ENCODE results near the gene DHRS2. TPM values are rescaled to one million over a fixed set of nuclear protein-coding genes. Genes with fewer than 3 reads are reported as not detected.
"Not testable (repeated sequence)": the region's sequence is repeated elsewhere in the genome, so short reads cannot be mapped to it uniquely, and the experiment has no call there.

DHRS2 gene
- total RNA-seq, 1 experiment from 2014 or later: 21.3 TPM

DNA sequence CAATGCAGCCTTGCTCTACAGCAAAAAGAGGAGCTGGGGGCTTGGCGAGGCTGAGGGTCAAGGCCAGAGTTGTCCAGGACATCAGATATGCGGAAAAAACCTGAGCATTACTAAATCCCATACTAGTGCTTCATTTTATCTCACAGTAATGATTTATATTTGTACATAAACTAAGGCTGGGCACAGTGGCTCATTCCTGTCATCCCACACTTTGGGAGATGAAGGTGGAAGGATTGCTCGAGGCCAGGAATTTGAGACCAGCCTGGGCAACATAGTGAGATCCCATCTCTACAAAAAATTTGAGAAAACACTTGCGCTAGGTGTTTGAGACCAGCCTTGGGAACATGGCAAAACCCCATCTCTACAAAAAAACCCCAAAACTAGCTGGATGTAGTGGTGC, 46.0 kb upstream of the DHRS2 start:
- Histone ChIP-seq H3K27me3 (replicated peaks; ENCODE audit: control insufficient read depth, insufficient read depth, low read length) (no peaks in the 10 kb centered on the region), H3K36me3 (ENCODE audit: control insufficient read depth, insufficient read depth, low read length) (no peaks in the 10 kb centered on the region), H3K4me1 (no peaks in the 10 kb centered on the region), H3K9me3 (no peaks in the 10 kb centered on the region), H3K4me3 (ENCODE audit: low read depth, low read length) (no peak overlapping the region)
- Mint-ChIP-seq H3K36me3 (ENCODE audit: insufficient read depth, unreplicated experiment) (no peaks in the 10 kb centered on the region), H3K4me1 (ENCODE audit: low read depth, unreplicated experiment) (no peaks in the 10 kb centered on the region), H3K27me3 (ENCODE audit: insufficient read depth, unreplicated experiment) (peaks cover 2% of the 10 kb centered on the region), H3K27ac (ENCODE audit: unreplicated experiment) (no peak overlapping the region), H3K4me3 (ENCODE audit: unreplicated experiment) (no peak overlapping the region), H3K9me3 (ENCODE audit: unreplicated experiment) (no peaks in the 10 kb centered on the region)
- CTCF ChIA-PET: interaction anchor here (0.6 to 0.9 kb wide), 3 partner anchors 101 to 338 kb away, joined by 3 to 6 read pairs (median 3); no protein-coding TSS in a partner anchor
- POLR2A ChIA-PET: no interaction called here
- DNase-seq: no peak
- no TSS peak for BruUV-seq (replicated peaks)
- TF ChIP-seq, protein P1, sequence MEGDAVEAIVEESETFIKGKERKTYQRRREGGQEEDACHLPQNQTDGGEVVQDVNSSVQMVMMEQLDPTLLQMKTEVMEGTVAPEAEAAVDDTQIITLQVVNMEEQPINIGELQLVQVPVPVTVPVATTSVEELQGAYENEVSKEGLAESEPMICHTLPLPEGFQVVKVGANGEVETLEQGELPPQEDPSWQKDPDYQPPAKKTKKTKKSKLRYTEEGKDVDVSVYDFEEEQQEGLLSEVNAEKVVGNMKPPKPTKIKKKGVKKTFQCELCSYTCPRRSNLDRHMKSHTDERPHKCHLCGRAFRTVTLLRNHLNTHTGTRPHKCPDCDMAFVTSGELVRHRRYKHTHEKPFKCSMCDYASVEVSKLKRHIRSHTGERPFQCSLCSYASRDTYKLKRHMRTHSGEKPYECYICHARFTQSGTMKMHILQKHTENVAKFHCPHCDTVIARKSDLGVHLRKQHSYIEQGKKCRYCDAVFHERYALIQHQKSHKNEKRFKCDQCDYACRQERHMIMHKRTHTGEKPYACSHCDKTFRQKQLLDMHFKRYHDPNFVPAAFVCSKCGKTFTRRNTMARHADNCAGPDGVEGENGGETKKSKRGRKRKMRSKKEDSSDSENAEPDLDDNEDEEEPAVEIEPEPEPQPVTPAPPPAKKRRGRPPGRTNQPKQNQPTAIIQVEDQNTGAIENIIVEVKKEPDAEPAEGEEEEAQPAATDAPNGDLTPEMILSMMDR (IDR thresholded peaks at IDR 0.05; ENCODE audit: insufficient read depth in 1 of 2, low read depth in 1 of 2, low read length in 1 of 2, severe bottlenecking in 1 of 2, unreplicated experiment in 1 of 2): no peak
- intact Hi-C loops (cut with micrococcal nuclease; ENCODE audit: unreplicated experiment): no loop called here

DNA sequence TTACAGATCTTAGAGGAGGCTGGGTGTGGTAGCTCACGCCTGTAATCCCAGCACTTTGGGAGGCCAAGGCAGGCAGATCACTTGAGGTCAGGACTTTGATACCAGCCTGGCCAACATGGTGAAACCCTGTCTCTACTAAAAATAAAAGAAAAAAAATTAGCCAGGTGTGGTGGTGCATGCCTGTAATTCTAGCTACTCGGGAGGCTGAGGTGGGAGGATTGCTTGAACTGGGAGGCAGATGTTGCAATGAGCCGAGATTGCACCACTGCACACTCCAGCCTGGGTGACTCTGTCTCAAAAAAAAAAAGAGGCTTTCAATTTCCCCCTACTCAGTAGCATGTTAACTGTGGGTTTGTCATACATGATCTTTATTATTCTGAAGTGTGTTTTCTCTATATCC, 42.0 kb upstream of the DHRS2 start:
- H3K27me3 ChIP-seq (replicated peaks; ENCODE audit: control insufficient read depth, insufficient read depth, low read length); H3K9me3 Mint-ChIP-seq (ENCODE audit: unreplicated experiment); H3K27me3 Mint-ChIP-seq (ENCODE audit: insufficient read depth, unreplicated experiment); H3K9me3 ChIP-seq; CTCF ChIA-PET; H3K4me1 ChIP-seq; BruUV-seq (replicated peaks); POLR2A ChIA-PET; H3K36me3 Mint-ChIP-seq (ENCODE audit: insufficient read depth, unreplicated experiment); DNase-seq; H3K27ac Mint-ChIP-seq (ENCODE audit: unreplicated experiment); intact Hi-C loops (cut with micrococcal nuclease; ENCODE audit: unreplicated experiment); H3K4me3 ChIP-seq (ENCODE audit: low read depth, low read length); H3K4me3 Mint-ChIP-seq (ENCODE audit: unreplicated experiment); H3K4me1 Mint-ChIP-seq (ENCODE audit: low read depth, unreplicated experiment); H3K36me3 ChIP-seq (ENCODE audit: control insufficient read depth, insufficient read depth, low read length): not testable (repeated sequence)

DNA sequence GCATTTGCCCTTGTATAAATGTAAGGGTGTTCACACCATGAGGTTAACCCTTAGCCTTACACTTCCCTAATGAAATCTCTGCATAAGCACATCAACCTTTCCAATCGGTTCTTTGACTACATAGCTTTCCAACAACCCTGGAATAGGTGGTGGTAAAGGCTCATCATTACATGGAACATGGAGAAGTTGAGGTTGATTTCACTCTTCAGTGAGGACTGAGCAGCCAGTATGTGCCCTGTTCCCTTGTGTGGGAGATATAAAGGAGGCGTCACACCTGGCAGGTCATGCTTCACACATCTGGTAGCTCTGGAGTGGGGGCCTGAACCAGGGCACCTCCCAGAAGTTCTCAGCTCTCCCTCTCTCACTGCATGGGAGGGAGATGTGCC, 35.8 kb upstream of the DHRS2 start:
- ChIA-PET CTCF (no interaction called here), POLR2A (no interaction called here)
- Mint-ChIP-seq H3K36me3 (ENCODE audit: insufficient read depth, unreplicated experiment) (no peaks in the 10 kb centered on the region), H3K27ac (ENCODE audit: unreplicated experiment) (no peak overlapping the region), H3K27me3 (ENCODE audit: insufficient read depth, unreplicated experiment) (no peaks in the 10 kb centered on the region), H3K9me3 (ENCODE audit: unreplicated experiment) (no peaks in the 10 kb centered on the region), H3K4me1 (ENCODE audit: low read depth, unreplicated experiment) (no peaks in the 10 kb centered on the region), H3K4me3 (ENCODE audit: unreplicated experiment) (no peak overlapping the region)
- H3K9me3 ChIP-seq: no peaks in the 10 kb centered on the region
- H3K36me3 ChIP-seq (ENCODE audit: control insufficient read depth, insufficient read depth, low read length): no peaks in the 10 kb centered on the region
- H3K27me3 ChIP-seq (replicated peaks; ENCODE audit: control insufficient read depth, insufficient read depth, low read length): no peaks in the 10 kb centered on the region
- H3K4me1 ChIP-seq: peaks cover 3% of the 10 kb centered on the region; the same call in 1 of the 2 replicates
- TF ChIP-seq, protein P1 (IDR thresholded peaks at IDR 0.05; ENCODE audit: insufficient read depth in 1 of 2, low read depth in 1 of 2, low read length in 1 of 2, severe bottlenecking in 1 of 2, unreplicated experiment in 1 of 2): no peak
- no peak for DNase-seq
- no TSS peak for BruUV-seq (replicated peaks)
- intact Hi-C loops (cut with micrococcal nuclease; ENCODE audit: unreplicated experiment): no loop called here
- no peak overlapping the region for H3K4me3 ChIP-seq (ENCODE audit: low read depth, low read length)

DNA sequence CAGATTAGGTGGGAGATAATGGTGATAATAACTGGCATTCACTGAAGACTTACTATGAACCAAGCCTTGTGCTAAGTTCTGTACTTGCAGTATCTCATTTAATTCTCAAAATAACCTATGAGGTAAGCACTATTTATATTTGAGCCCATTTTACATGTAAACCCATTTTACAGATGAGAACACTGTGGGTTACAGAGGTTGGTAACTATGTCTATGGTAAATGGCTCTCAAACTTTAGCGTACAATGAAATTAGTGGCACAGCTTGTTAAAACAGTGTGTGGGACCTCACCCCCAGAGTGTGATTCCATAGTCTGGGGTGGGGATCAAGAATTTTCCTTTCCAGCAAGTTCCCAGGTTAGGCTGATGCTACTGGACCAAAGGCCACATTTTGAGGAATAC, 35.4 kb upstream of the DHRS2 start:
- Mint-ChIP-seq H3K27ac (ENCODE audit: unreplicated experiment) (no peak overlapping the region), H3K36me3 (ENCODE audit: insufficient read depth, unreplicated experiment) (no peaks in the 10 kb centered on the region), H3K9me3 (ENCODE audit: unreplicated experiment) (no peaks in the 10 kb centered on the region), H3K4me3 (ENCODE audit: unreplicated experiment) (no peak overlapping the region), H3K4me1 (ENCODE audit: low read depth, unreplicated experiment) (no peaks in the 10 kb centered on the region), H3K27me3 (ENCODE audit: insufficient read depth, unreplicated experiment) (no peaks in the 10 kb centered on the region)
- DNase-seq: no peak
- ChIA-PET CTCF (no interaction called here), POLR2A (no interaction called here)
- Histone ChIP-seq H3K4me1 (peaks cover 3% of the 10 kb centered on the region; the same call in 1 of the 2 replicates), H3K27me3 (replicated peaks; ENCODE audit: control insufficient read depth, insufficient read depth, low read length) (no peaks in the 10 kb centered on the region), H3K36me3 (ENCODE audit: control insufficient read depth, insufficient read depth, low read length) (no peaks in the 10 kb centered on the region), H3K4me3 (ENCODE audit: low read depth, low read length) (no peak overlapping the region), H3K9me3 (no peaks in the 10 kb centered on the region)
- TF ChIP-seq, protein P1 (IDR thresholded peaks at IDR 0.05; ENCODE audit: insufficient read depth in 1 of 2, low read depth in 1 of 2, low read length in 1 of 2, severe bottlenecking in 1 of 2, unreplicated experiment in 1 of 2): no peak
- intact Hi-C loops (cut with micrococcal nuclease; ENCODE audit: unreplicated experiment): no loop called here
- no TSS peak for BruUV-seq (replicated peaks)

Data from Caco-2 (cell line).